Stimulated activated CD8-positive, alpha-beta memory T cell treated with anti-CD3 and anti-CD28 coated beads, Interleukin-15, amount 100 ng/mL, for 24 hours (primary cell): ENCODE results near the gene CCDC88C.
A peak's percentile ranks its signal among the peaks of the same experiment; 100 is the strongest.
"Not testable (repeated sequence)": the region's sequence is repeated elsewhere in the genome, so short reads cannot be mapped to it uniquely, and the experiment has no call there.

Source experiments
- DNase-seq: peaks from one replicate; pipeline ENCODE4 v3.0.0-alpha.2; 2020; ENCODE audit warnings: low read depth

CCDC88C gene

GRCh38 chr14:91417120-91417982 lies at the start of gene CCDC88C:
CCDC88C (minus strand) TSS chr14:91417820; CDS start chr14:91417690, 130 bp downstream.
- no peak for DNase-seq

GRCh38 chr14:91466192-91466591 lies 48.6 kb upstream of the CCDC88C start:
- no peak for DNase-seq

GRCh38 chr14:91464615-91465205 lies 47.1 kb upstream of the CCDC88C start:
- no peak for DNase-seq

- no peak for DNase-seq
Observed at GRCh38 chr14:91458612-91459011, 41.0 kb upstream of the CCDC88C start.

GRCh38 chr14:91456283-91456682 lies 38.7 kb upstream of the CCDC88C start:
- no peak for DNase-seq

- no peak for DNase-seq
Observed at GRCh38 chr14:91454580-91454979, 37.0 kb upstream of the CCDC88C start.

GRCh38 chr14:91454155-91454554 lies 36.5 kb upstream of the CCDC88C start:
- DNase-seq = no peak

- DNase-seq = no peak
Observed at GRCh38 chr14:91453744-91454143, 36.1 kb upstream of the CCDC88C start.

GRCh38 chr14:91444335-91445020 lies 26.9 kb upstream of the CCDC88C start:
- DNase-seq = no peak

GRCh38 chr14:91439345-91439744 lies 21.7 kb upstream of the CCDC88C start:
- DNase-seq = no peak

- no peak for DNase-seq
Observed at GRCh38 chr14:91438845-91439244, 21.2 kb upstream of the CCDC88C start.

GRCh38 chr14:91436266-91436665 lies 18.6 kb upstream of the CCDC88C start:
- DNase-seq = not testable (repeated sequence)

GRCh38 chr14:91429385-91429784 lies 11.8 kb upstream of the CCDC88C start:
- no peak for DNase-seq

GRCh38 chr14:91428931-91429330 lies 11.3 kb upstream of the CCDC88C start:
- not testable (repeated sequence) for DNase-seq

GRCh38 chr14:91425531-91425944 lies 7.9 kb upstream of the CCDC88C start:
- DNase-seq = not testable (repeated sequence)

GRCh38 chr14:91424813-91425530 lies 7.4 kb upstream of the CCDC88C start:
- DNase-seq = no peak

- DNase-seq = no peak
Observed at GRCh38 chr14:91420686-91421085, 3.1 kb upstream of the CCDC88C start.

- DNase-seq = no peak
Observed at GRCh38 chr14:91419451-91419850, 1.8 kb upstream of the CCDC88C start.

GRCh38 chr14:91419044-91419397 lies 1.4 kb upstream of the CCDC88C start:
- no peak for DNase-seq

GRCh38 chr14:91418387-91419043 lies 895 bp upstream of the CCDC88C start:
- DNase-seq = peak; percentile 83

- no peak for DNase-seq
Observed at GRCh38 chr14:91417983-91418386, 365 bp upstream of the CCDC88C start.

- DNase-seq = no peak
Observed at GRCh38 chr14:91416744-91417119, 888 bp downstream of the CCDC88C start.
